ENCODE results near the gene MTX3.

DNA sequence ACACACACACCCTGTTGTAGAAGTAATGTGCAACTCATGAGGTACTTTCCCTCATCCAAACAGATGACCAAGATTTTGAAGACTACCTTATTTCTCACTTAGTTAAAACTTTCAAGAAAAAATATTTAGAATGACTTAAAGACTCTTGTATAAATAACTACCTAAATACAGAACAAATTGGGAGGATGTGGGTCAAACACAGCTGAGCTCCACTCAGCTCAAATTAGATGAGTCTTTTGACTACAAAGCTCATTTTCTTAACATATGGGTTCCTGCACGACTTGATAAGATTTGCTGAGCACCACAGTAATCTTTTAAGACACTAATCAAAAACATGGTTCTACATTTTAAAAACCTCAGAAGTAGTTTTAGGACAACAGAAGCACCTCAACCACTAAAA lies 8.9 kb downstream of the MTX3 start:
- TF ChIP-seq, protein P1, sequence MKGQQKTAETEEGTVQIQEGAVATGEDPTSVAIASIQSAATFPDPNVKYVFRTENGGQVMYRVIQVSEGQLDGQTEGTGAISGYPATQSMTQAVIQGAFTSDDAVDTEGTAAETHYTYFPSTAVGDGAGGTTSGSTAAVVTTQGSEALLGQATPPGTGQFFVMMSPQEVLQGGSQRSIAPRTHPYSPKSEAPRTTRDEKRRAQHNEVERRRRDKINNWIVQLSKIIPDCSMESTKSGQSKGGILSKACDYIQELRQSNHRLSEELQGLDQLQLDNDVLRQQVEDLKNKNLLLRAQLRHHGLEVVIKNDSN (IDR thresholded peaks at IDR 0.05; ENCODE audit: borderline replicate concordance, extremely low read length, insufficient read depth, low read depth, low read length) = no peak
- TF ChIP-seq, protein P2, sequence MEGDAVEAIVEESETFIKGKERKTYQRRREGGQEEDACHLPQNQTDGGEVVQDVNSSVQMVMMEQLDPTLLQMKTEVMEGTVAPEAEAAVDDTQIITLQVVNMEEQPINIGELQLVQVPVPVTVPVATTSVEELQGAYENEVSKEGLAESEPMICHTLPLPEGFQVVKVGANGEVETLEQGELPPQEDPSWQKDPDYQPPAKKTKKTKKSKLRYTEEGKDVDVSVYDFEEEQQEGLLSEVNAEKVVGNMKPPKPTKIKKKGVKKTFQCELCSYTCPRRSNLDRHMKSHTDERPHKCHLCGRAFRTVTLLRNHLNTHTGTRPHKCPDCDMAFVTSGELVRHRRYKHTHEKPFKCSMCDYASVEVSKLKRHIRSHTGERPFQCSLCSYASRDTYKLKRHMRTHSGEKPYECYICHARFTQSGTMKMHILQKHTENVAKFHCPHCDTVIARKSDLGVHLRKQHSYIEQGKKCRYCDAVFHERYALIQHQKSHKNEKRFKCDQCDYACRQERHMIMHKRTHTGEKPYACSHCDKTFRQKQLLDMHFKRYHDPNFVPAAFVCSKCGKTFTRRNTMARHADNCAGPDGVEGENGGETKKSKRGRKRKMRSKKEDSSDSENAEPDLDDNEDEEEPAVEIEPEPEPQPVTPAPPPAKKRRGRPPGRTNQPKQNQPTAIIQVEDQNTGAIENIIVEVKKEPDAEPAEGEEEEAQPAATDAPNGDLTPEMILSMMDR (IDR thresholded peaks at IDR 0.05 in 2 of 3, conservative IDR thresholded peaks at IDR 0.05 in 1 of 3; ENCODE audit: control insufficient read depth in 2 of 3, extremely low read depth in 1 of 3, insufficient read depth in 1 of 3, low read depth in 3 of 3, low read length in 3 of 3) = no peak
- TF ChIP-seq RB1 (IDR thresholded peaks at IDR 0.05; ENCODE audit: borderline replicate concordance) (no peak), E2F4 (IDR thresholded peaks at IDR 0.05; ENCODE audit: low read depth, low read length) (no peak), POLR2A (IDR thresholded peaks at IDR 0.05; ENCODE audit: low read depth, low read length) (no peak)
- TF ChIP-seq, protein P3, sequence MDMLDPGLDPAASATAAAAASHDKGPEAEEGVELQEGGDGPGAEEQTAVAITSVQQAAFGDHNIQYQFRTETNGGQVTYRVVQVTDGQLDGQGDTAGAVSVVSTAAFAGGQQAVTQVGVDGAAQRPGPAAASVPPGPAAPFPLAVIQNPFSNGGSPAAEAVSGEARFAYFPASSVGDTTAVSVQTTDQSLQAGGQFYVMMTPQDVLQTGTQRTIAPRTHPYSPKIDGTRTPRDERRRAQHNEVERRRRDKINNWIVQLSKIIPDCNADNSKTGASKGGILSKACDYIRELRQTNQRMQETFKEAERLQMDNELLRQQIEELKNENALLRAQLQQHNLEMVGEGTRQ (IDR thresholded peaks at IDR 0.05; ENCODE audit: borderline replicate concordance, low read depth, low read length) = no peak

All from GM12878 (cell line).